ENCODE data around the gene TTC3.
"Not testable (repeated sequence)": the region's sequence is repeated elsewhere in the genome, so short reads cannot be mapped to it uniquely, and the experiment has no call there.

The TTC3 gene

GRCh38 chr21:37098751-37099150, 25.7 kb downstream of the TTC3 start:
- no peak for TF ChIP-seq CTCF (IDR thresholded peaks at IDR 0.05; ENCODE audit: borderline replicate concordance, control extremely low read depth, extremely low read depth, insufficient read depth, missing control alignments)
- no peak for DNase-seq (ENCODE audit: low spot score)
- in situ Hi-C loops (cut with MboI; ENCODE audit: low sequenced_read_pairs, unreplicated experiment) = no loop called here

- no peak for DNase-seq (ENCODE audit: low spot score)
- in situ Hi-C loops (cut with MboI; ENCODE audit: low sequenced_read_pairs, unreplicated experiment) = no loop called here
- no peak for TF ChIP-seq CTCF (IDR thresholded peaks at IDR 0.05; ENCODE audit: borderline replicate concordance, control extremely low read depth, extremely low read depth, insufficient read depth, missing control alignments)
These were observed 27.3 kb downstream of the TTC3 start for GRCh38 chr21:37100316-37100715.

GRCh38 chr21:37101384-37101783, 28.3 kb downstream of the TTC3 start:
- DNase-seq (ENCODE audit: low spot score) = no peak
- in situ Hi-C loops (cut with MboI; ENCODE audit: low sequenced_read_pairs, unreplicated experiment) = no loop called here
- no peak for TF ChIP-seq CTCF (IDR thresholded peaks at IDR 0.05; ENCODE audit: borderline replicate concordance, control extremely low read depth, extremely low read depth, insufficient read depth, missing control alignments)

- not testable (repeated sequence) for DNase-seq (ENCODE audit: low spot score)
These were observed 29.7 kb downstream of the TTC3 start for GRCh38 chr21:37102746-37103145.

GRCh38 chr21:37106998-37107397, 33.9 kb downstream of the TTC3 start:
- in situ Hi-C loops (cut with MboI; ENCODE audit: low sequenced_read_pairs, unreplicated experiment) = no loop called here
- no peak for DNase-seq (ENCODE audit: low spot score)
- no peak for TF ChIP-seq CTCF (IDR thresholded peaks at IDR 0.05; ENCODE audit: borderline replicate concordance, control extremely low read depth, extremely low read depth, insufficient read depth, missing control alignments)

More at GRCh38 chr21:37102746-37103145, 29.7 kb downstream of the TTC3 start:
- in situ Hi-C loops (cut with MboI; ENCODE audit: low sequenced_read_pairs, unreplicated experiment) = not testable (repeated sequence)

- DNase-seq (ENCODE audit: low spot score); in situ Hi-C loops (cut with MboI; ENCODE audit: low sequenced_read_pairs, unreplicated experiment): not testable (repeated sequence)
These were observed 38.0 kb downstream of the TTC3 start for GRCh38 chr21:37111029-37111428.

GRCh38 chr21:37114301-37114700, 41.2 kb downstream of the TTC3 start:
- DNase-seq (ENCODE audit: low spot score); in situ Hi-C loops (cut with MboI; ENCODE audit: low sequenced_read_pairs, unreplicated experiment): not testable (repeated sequence)

- in situ Hi-C loops (cut with MboI; ENCODE audit: low sequenced_read_pairs, unreplicated experiment); DNase-seq (ENCODE audit: low spot score): not testable (repeated sequence)
These were observed 43.4 kb downstream of the TTC3 start for GRCh38 chr21:37116459-37116858.

- in situ Hi-C loops (cut with MboI; ENCODE audit: low sequenced_read_pairs, unreplicated experiment) = no loop called here
- DNase-seq (ENCODE audit: low spot score) = no peak
- TF ChIP-seq CTCF (IDR thresholded peaks at IDR 0.05; ENCODE audit: borderline replicate concordance, control extremely low read depth, extremely low read depth, insufficient read depth, missing control alignments) = no peak
These were observed 44.1 kb downstream of the TTC3 start for GRCh38 chr21:37117204-37117603.
